ENCODE measurements around the gene NTSR1. TPM values are rescaled to one million over a fixed set of nuclear protein-coding genes. Genes with fewer than 3 reads are reported as not detected.
"Not testable (repeated sequence)": the region's sequence is repeated elsewhere in the genome, so short reads cannot be mapped to it uniquely, and the experiment has no call there.

NTSR1 gene
- total and polyA plus RNA-seq, 2 donors (not counting 1 experiment from before 2014, with no cell fraction given): not detected

GRCh38 chr20:62682912-62683517 lies 25.6 kb upstream of the NTSR1 start:
- Mint-ChIP-seq H3K4me1 (peaks cover 9% of the 10 kb centered on the region), H3K4me3 (no peak overlapping the region), H3K27me3 (peaks cover 19% of the 10 kb centered on the region), H3K27ac (no peak overlapping the region), H3K9me3 (ENCODE audit: insufficient read depth) (peaks cover 6% of the 10 kb centered on the region)
- no peaks in the 10 kb centered on the region for H3K79me2 ChIP-seq (ENCODE audit: control insufficient read depth, insufficient read depth, low read length)
- ChIA-PET POLR2A (no interaction called here), CTCF (no interaction called here)
- peaks cover 0 to 9% (median 3%) of the 10 kb centered on the region in 4 experiments for H3K27me3 ChIP-seq (replicated peaks in 1 of 4; ENCODE audit: control extremely low read depth in 1 of 4, control insufficient read depth in 3 of 4, insufficient read depth in 4 of 4, low read length in 3 of 4)
- ATAC-seq (ENCODE audit: low read depth) (no peak), DNase-seq (no peak)
- no peak overlapping the region for H3K4me3 ChIP-seq (ENCODE audit: control extremely low read depth in 1 of 5, extremely low read depth in 1 of 5, insufficient read depth in 1 of 5, low read depth in 2 of 5, low read length in 4 of 5)
- 92% methylated on average over 28 of the region's 30 CpGs for WGBS (ENCODE audit: insufficient coverage)
- no peak overlapping the region for H3K4me2 ChIP-seq (replicated peaks; ENCODE audit: low read depth, low read length, poor library complexity, severe bottlenecking)
- no peak for TF ChIP-seq CTCF (IDR thresholded peaks at IDR 0.05)
- TF ChIP-seq EZH2 (IDR thresholded peaks at IDR 0.05; ENCODE audit: borderline replicate concordance, insufficient read depth, low read depth, low read length, poor library complexity, severe bottlenecking): no peak
- H3K27ac ChIP-seq (ENCODE audit: low read length in 2 of 2): no peak overlapping the region
- peaks cover 6 to 10% of the 10 kb centered on the region in 2 donors for H3K4me1 ChIP-seq (ENCODE audit: control insufficient read depth in 2 of 2, insufficient read depth in 2 of 2, low read length in 2 of 2)
- intact Hi-C loops (cut with micrococcal nuclease): no loop called here
- peaks cover 0 to 2% (median 0%) of the 10 kb centered on the region in 3 donors for H3K9me3 ChIP-seq (ENCODE audit: control extremely low read depth in 1 of 3, control insufficient read depth in 2 of 3, insufficient read depth in 1 of 3, low read length in 2 of 3)
- no peaks in the 10 kb centered on the region for H4K20me1 ChIP-seq (ENCODE audit: control insufficient read depth, insufficient read depth, low read length, poor library complexity, severe bottlenecking)
- no peak overlapping the region for H2AFZ ChIP-seq (ENCODE audit: insufficient read depth, low read depth, low read length, poor library complexity, severe bottlenecking)
- H3K36me3 ChIP-seq (replicated peaks in 1 of 2; ENCODE audit: control extremely low read depth in 1 of 2, control insufficient read depth in 1 of 2, extremely low read depth in 1 of 2, insufficient read depth in 2 of 2, low read length in 1 of 2): no peaks in the 10 kb centered on the region
- no peak overlapping the region for H3K9ac ChIP-seq (ENCODE audit: low read length)

GRCh38 chr20:62683660-62684322 lies 24.8 kb upstream of the NTSR1 start:
- H3K9me3 Mint-ChIP-seq (ENCODE audit: insufficient read depth); H3K4me2 ChIP-seq (replicated peaks; ENCODE audit: low read depth, low read length, poor library complexity, severe bottlenecking); H3K27ac Mint-ChIP-seq; H3K27me3 ChIP-seq (replicated peaks in 1 of 4; ENCODE audit: control extremely low read depth in 1 of 4, control insufficient read depth in 3 of 4, insufficient read depth in 4 of 4, low read length in 3 of 4); H3K9ac ChIP-seq (ENCODE audit: low read length); H3K9me3 ChIP-seq (ENCODE audit: control extremely low read depth in 1 of 3, control insufficient read depth in 2 of 3, insufficient read depth in 1 of 3, low read length in 2 of 3); DNase-seq; H3K27ac ChIP-seq (ENCODE audit: low read length in 2 of 2); H3K4me1 Mint-ChIP-seq; H4K20me1 ChIP-seq (ENCODE audit: control insufficient read depth, insufficient read depth, low read length, poor library complexity, severe bottlenecking); H2AFZ ChIP-seq (ENCODE audit: insufficient read depth, low read depth, low read length, poor library complexity, severe bottlenecking); H3K79me2 ChIP-seq (ENCODE audit: control insufficient read depth, insufficient read depth, low read length); H3K4me3 Mint-ChIP-seq; H3K4me1 ChIP-seq (ENCODE audit: control insufficient read depth in 2 of 2, insufficient read depth in 2 of 2, low read length in 2 of 2); intact Hi-C loops (cut with micrococcal nuclease); H3K36me3 ChIP-seq (replicated peaks in 1 of 2; ENCODE audit: control extremely low read depth in 1 of 2, control insufficient read depth in 1 of 2, extremely low read depth in 1 of 2, insufficient read depth in 2 of 2, low read length in 1 of 2); ATAC-seq (ENCODE audit: low read depth); POLR2A ChIA-PET; H3K4me3 ChIP-seq (ENCODE audit: control extremely low read depth in 1 of 5, extremely low read depth in 1 of 5, insufficient read depth in 1 of 5, low read depth in 2 of 5, low read length in 4 of 5); CTCF ChIA-PET: not testable (repeated sequence)
- peaks cover 14% of the 10 kb centered on the region for H3K27me3 Mint-ChIP-seq
- whole genome bisulfite sequencing (ENCODE audit: insufficient coverage): 95% methylated on average over 24 of the region's 52 CpGs

Measured in B cell (primary cell).